ENCODE measurements around the gene ABI1. TPM values are rescaled to one million over a fixed set of nuclear protein-coding genes. Genes with fewer than 3 reads are reported as not detected.

Gene ABI1
- total and polyA plus RNA-seq, 4 donors, result 25.1 to 70.2 (median 45.3) TPM

DNA sequence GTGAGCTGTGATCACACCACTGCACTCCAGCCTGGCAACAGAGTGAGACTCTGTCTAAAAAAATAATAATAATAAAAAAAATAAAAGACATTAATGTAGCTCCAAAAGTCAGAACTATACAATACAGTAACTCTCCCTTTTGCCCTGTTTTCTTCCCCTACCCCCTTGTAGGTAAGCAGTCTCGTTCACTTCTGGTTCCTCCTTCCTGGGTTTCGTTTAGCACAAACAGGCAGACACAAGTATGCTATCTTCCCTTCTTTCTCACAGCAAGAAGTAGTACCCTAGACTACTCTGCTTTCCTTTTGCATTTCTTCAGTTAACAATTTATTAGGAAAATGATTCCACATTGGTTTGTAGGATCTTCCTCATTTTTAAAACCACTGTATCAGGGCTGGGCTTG lies 130.2 kb downstream of the ABI1 start:
- no peak for ATAC-seq (ENCODE audit: insufficient read depth, low FRiP score)
- H3K36me3 ChIP-seq (ENCODE audit: control insufficient read depth in 4 of 4, insufficient read depth in 4 of 4, low read length in 4 of 4), result peaks cover 2 to 19% (median 16%) of the 10 kb centered on the region in 4 donors

DNA sequence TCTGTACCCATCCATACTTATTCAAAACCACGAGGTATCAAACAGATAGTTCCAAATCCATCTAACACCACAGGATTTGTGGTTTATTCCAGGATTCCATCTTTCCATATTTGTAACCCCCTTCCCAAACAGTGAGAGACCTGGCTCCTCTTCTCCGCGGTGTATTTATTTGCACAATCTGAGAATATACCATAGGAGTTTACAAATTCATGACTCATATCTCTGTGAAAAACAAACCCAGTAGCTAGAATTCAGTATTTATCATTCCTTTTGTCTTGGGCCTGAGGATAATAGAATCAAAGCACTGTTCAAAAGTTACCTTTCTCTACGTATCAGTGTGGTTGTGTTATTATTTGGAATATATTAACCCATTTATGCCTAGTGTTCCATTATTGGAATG lies 131.4 kb downstream of the ABI1 start:
- Histone ChIP-seq H3K27me3 (ENCODE audit: control insufficient read depth in 3 of 3, insufficient read depth in 3 of 3, low read length in 2 of 3) (no peaks in the 10 kb centered on the region), H3K27ac (ENCODE audit: low read depth in 1 of 2, low read length in 1 of 2) (no peak overlapping the region), H3K4me3 (no peak overlapping the region), H3K4me1 (ENCODE audit: control insufficient read depth in 5 of 5, insufficient read depth in 5 of 5, low read length in 5 of 5) (peaks cover 0 to 2% (median 0%) of the 10 kb centered on the region in 5 donors), H3K9me3 (ENCODE audit: control insufficient read depth in 4 of 4, insufficient read depth in 3 of 4, low read length in 3 of 4) (no peaks in the 10 kb centered on the region), H3K9ac (ENCODE audit: insufficient read depth in 1 of 2, low read length in 2 of 2) (no peak overlapping the region), H3K36me3 (ENCODE audit: control insufficient read depth in 4 of 4, insufficient read depth in 4 of 4, low read length in 4 of 4) (peaks cover 7 to 21% (median 13%) of the 10 kb centered on the region in 4 donors)
- ATAC-seq (ENCODE audit: insufficient read depth, low FRiP score) (no peak), DNase-seq (no peak)
- 91 to 93% methylated on average over 4 of the region's 4 CpGs for WGBS, 2 donors
- TF ChIP-seq, protein P1, sequence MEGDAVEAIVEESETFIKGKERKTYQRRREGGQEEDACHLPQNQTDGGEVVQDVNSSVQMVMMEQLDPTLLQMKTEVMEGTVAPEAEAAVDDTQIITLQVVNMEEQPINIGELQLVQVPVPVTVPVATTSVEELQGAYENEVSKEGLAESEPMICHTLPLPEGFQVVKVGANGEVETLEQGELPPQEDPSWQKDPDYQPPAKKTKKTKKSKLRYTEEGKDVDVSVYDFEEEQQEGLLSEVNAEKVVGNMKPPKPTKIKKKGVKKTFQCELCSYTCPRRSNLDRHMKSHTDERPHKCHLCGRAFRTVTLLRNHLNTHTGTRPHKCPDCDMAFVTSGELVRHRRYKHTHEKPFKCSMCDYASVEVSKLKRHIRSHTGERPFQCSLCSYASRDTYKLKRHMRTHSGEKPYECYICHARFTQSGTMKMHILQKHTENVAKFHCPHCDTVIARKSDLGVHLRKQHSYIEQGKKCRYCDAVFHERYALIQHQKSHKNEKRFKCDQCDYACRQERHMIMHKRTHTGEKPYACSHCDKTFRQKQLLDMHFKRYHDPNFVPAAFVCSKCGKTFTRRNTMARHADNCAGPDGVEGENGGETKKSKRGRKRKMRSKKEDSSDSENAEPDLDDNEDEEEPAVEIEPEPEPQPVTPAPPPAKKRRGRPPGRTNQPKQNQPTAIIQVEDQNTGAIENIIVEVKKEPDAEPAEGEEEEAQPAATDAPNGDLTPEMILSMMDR (IDR thresholded peaks at IDR 0.05; ENCODE audit: control extremely low read depth, extremely low read depth), result no peak

More for the DNA sequence above, 130.2 kb downstream of the ABI1 start:
- Histone ChIP-seq H3K9ac (ENCODE audit: insufficient read depth in 1 of 2, low read length in 2 of 2) (no peak overlapping the region), H3K27me3 (ENCODE audit: control insufficient read depth in 3 of 3, insufficient read depth in 3 of 3, low read length in 2 of 3) (no peaks in the 10 kb centered on the region), H3K27ac (ENCODE audit: low read depth in 1 of 2, low read length in 1 of 2) (no peak overlapping the region), H3K4me1 (ENCODE audit: control insufficient read depth in 5 of 5, insufficient read depth in 5 of 5, low read length in 5 of 5) (peaks cover 0 to 2% (median 0%) of the 10 kb centered on the region in 5 donors), H3K9me3 (ENCODE audit: control insufficient read depth in 4 of 4, insufficient read depth in 3 of 4, low read length in 3 of 4) (no peaks in the 10 kb centered on the region), H3K4me3 (no peak overlapping the region)
- 87 to 92% methylated on average over 2 of the region's 2 CpGs for WGBS, 2 donors
- TF ChIP-seq, protein P1 (IDR thresholded peaks at IDR 0.05; ENCODE audit: control extremely low read depth, extremely low read depth), result no peak
- no peak for DNase-seq

DNA sequence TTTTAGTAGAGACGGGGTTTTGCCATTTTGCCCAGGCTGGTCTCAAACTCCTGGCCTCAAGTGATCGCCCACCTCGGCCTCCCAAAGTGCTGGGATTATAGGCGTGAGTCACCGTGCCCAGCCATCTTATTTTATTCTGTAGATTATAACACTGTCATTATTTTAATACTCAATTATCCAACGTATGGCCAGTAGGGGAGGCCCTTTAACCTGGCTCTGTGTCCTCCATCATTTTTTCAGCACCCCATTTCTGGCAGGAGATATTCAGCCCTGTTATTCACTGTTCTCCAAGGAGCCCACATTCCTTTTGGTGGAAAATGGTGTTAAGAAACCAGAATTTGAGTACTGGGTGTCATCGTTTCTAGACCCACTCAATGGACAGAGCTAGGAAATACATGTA lies 131.8 kb downstream of the ABI1 start:
- H3K27ac ChIP-seq (ENCODE audit: low read depth in 1 of 2, low read length in 1 of 2), result no peak overlapping the region
- H3K9ac ChIP-seq (ENCODE audit: insufficient read depth in 1 of 2, low read length in 2 of 2), result no peak overlapping the region
- 92 to 94% methylated on average over 7 of the region's 7 CpGs for WGBS, 2 donors
- peaks cover 9 to 18% (median 14%) of the 10 kb centered on the region in 4 donors for H3K36me3 ChIP-seq (ENCODE audit: control insufficient read depth in 4 of 4, insufficient read depth in 4 of 4, low read length in 4 of 4)
- H3K4me1 ChIP-seq (ENCODE audit: control insufficient read depth in 5 of 5, insufficient read depth in 5 of 5, low read length in 5 of 5), result no peaks in the 10 kb centered on the region
- H3K9me3 ChIP-seq (ENCODE audit: control insufficient read depth in 4 of 4, insufficient read depth in 3 of 4, low read length in 3 of 4), result no peaks in the 10 kb centered on the region
- TF ChIP-seq, protein P1 (IDR thresholded peaks at IDR 0.05; ENCODE audit: control extremely low read depth, extremely low read depth), result no peak
- H3K27me3 ChIP-seq (ENCODE audit: control insufficient read depth in 3 of 3, insufficient read depth in 3 of 3, low read length in 2 of 3), result no peaks in the 10 kb centered on the region
- H3K4me3 ChIP-seq, result no peak overlapping the region
- ATAC-seq (ENCODE audit: insufficient read depth, low FRiP score), result no peak
- DNase-seq, result no peak

DNA sequence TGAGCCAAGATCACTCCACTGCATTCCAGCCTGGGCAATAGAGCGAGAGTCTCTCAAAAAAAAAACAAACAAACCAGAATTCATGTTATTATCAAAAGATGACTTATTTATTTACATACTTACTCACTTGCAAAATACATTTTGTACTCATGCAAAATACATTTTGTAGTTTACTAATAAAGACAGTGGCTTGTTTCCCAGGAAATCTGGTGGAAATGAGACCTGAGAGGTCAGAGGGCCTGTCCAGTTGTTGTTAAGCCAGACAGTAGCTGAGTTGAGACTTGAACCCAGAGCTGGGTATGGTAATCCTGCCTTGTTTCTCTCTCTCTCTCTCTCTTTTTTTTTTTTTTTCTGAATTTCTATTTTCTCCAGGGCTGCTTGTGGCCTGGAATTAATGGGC lies 133.8 kb downstream of the ABI1 start:
- no peaks in the 10 kb centered on the region for H3K9me3 ChIP-seq (ENCODE audit: control insufficient read depth in 4 of 4, insufficient read depth in 3 of 4, low read length in 3 of 4)
- no peak overlapping the region for H3K9ac ChIP-seq (ENCODE audit: insufficient read depth in 1 of 2, low read length in 2 of 2)
- DNase-seq (no peak), ATAC-seq (ENCODE audit: insufficient read depth, low FRiP score) (no peak)
- TF ChIP-seq, protein P1 (IDR thresholded peaks at IDR 0.05; ENCODE audit: control extremely low read depth, extremely low read depth), result no peak
- H3K27ac ChIP-seq (ENCODE audit: low read depth in 1 of 2, low read length in 1 of 2), result no peak overlapping the region
- H3K4me3 ChIP-seq, result no peak overlapping the region
- H3K36me3 ChIP-seq (ENCODE audit: control insufficient read depth in 4 of 4, insufficient read depth in 4 of 4, low read length in 4 of 4), result peaks cover 8 to 16% (median 15%) of the 10 kb centered on the region in 4 donors
- no peaks in the 10 kb centered on the region for H3K4me1 ChIP-seq (ENCODE audit: control insufficient read depth in 5 of 5, insufficient read depth in 5 of 5, low read length in 5 of 5)
- no peaks in the 10 kb centered on the region for H3K27me3 ChIP-seq (ENCODE audit: control insufficient read depth in 3 of 3, insufficient read depth in 3 of 3, low read length in 2 of 3)
- 97 to 100% methylated on average over 1 of the region's 1 CpG for WGBS, 2 donors

All from lung (tissue), 12 donors.